Measurements from ENCODE around the gene RFK. TPM values are rescaled to one million over a fixed set of nuclear protein-coding genes. Genes with fewer than 3 reads are reported as not detected.

RFK gene
- total and polyA plus RNA-seq, 7 donors, result 12.9 to 145 (median 23.5) TPM

DNA sequence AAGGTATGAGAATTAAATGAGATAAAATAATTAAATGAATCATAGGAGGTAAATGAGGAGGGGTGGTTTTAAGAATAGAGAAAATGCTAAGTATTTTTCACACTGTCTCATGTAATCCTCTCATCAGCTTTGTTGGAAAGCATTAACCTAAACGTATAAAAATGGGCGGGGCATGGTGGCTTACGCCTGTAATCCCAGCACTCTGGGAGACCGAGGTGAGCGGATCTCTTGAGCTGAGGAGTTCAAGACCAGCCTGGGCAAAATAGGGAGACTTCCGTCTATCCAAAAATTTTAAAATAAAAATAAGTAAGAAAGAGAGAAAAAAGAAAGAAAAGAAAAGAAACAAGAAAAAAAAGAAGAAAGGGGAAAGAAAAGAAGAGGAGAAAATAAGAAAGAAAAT is 1.9 kb upstream of the RFK start:
- Histone ChIP-seq H3K36me3 (peaks cover 0 to 10% (median 0%) of the 10 kb centered on the region in 4 donors), H3K4me1 (peaks cover 0 to 22% (median 10%) of the 10 kb centered on the region in 4 donors), H3K27ac (no peak overlapping the region), H3K4me3 (no peak overlapping the region), H3K27me3 (no peaks in the 10 kb centered on the region), H3K9me3 (no peaks in the 10 kb centered on the region)
- 70 to 90% methylated on average over 6 of the region's 6 CpGs for WGBS, 2 donors
- TF ChIP-seq EP300 (IDR thresholded peaks at IDR 0.05) (no peak), POLR2A (IDR thresholded peaks at IDR 0.05) (no peak), POLR2AphosphoS5 (IDR thresholded peaks at IDR 0.05) (no peak)
- TF ChIP-seq, protein P1, sequence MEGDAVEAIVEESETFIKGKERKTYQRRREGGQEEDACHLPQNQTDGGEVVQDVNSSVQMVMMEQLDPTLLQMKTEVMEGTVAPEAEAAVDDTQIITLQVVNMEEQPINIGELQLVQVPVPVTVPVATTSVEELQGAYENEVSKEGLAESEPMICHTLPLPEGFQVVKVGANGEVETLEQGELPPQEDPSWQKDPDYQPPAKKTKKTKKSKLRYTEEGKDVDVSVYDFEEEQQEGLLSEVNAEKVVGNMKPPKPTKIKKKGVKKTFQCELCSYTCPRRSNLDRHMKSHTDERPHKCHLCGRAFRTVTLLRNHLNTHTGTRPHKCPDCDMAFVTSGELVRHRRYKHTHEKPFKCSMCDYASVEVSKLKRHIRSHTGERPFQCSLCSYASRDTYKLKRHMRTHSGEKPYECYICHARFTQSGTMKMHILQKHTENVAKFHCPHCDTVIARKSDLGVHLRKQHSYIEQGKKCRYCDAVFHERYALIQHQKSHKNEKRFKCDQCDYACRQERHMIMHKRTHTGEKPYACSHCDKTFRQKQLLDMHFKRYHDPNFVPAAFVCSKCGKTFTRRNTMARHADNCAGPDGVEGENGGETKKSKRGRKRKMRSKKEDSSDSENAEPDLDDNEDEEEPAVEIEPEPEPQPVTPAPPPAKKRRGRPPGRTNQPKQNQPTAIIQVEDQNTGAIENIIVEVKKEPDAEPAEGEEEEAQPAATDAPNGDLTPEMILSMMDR (IDR thresholded peaks at IDR 0.05), result no peak
- DNase-seq, result no peak
- intact Hi-C loops (cut with DNase I), result loop anchor here (10.0 kb wide), 2 partner anchors 501 to 1899 kb away; partner anchors contain the start of genes PCSK5 and PSAT1

GRCh38 chr9:76395381-76395780 is 1.2 kb upstream of the RFK start:
- intact Hi-C loops (cut with DNase I), result loop anchor here (10.0 kb wide), 2 partner anchors 501 to 1899 kb away; partner anchors contain the start of genes PCSK5 and PSAT1
- peaks cover 0 to 12% (median 0%) of the 10 kb centered on the region in 4 donors for H3K36me3 ChIP-seq
- no peaks in the 10 kb centered on the region for H3K27me3 ChIP-seq
- peak overlapping the region; percentile 89 to 97 (median 93) for H3K27ac ChIP-seq
- H3K9me3 ChIP-seq, result no peaks in the 10 kb centered on the region
- WGBS, 2 donors, result 40 to 69% methylated on average over 10 of the region's 10 CpGs
- peaks cover 0 to 22% (median 10%) of the 10 kb centered on the region in 4 donors for H3K4me1 ChIP-seq
- H3K4me3 ChIP-seq, result peak overlapping the region in 3 of 4 donors; percentile 84 to 97 (median 90)
- DNase-seq, result no peak
- TF ChIP-seq EP300 (IDR thresholded peaks at IDR 0.05) (no peak), POLR2A (IDR thresholded peaks at IDR 0.05) (no peak), POLR2AphosphoS5 (IDR thresholded peaks at IDR 0.05) (no peak)

- intact Hi-C loops (cut with DNase I), result loop anchor here (10.0 kb wide), 2 partner anchors 500 to 1900 kb away; partner anchors contain the start of genes PCSK5 and PSAT1
- Histone ChIP-seq H3K27ac (peak overlapping the region; percentile 89 to 97 (median 93)), H3K36me3 (peaks cover 0 to 12% (median 0%) of the 10 kb centered on the region in 4 donors), H3K27me3 (no peaks in the 10 kb centered on the region), H3K9me3 (no peaks in the 10 kb centered on the region), H3K4me3 (peak overlapping the region; percentile 84 to 97 (median 88)), H3K4me1 (peaks cover 0 to 22% (median 10%) of the 10 kb centered on the region in 4 donors)
- TF ChIP-seq EP300 (IDR thresholded peaks at IDR 0.05), result no peak
- TF ChIP-seq, protein P1 (IDR thresholded peaks at IDR 0.05), result no peak
- 0% methylated on average over 11 of the region's 11 CpGs for WGBS, 2 donors
- peak; percentile 79 for DNase-seq
These were observed 680 bp upstream of the RFK start for GRCh38 chr9:76394960-76395252.

- intact Hi-C loops (cut with DNase I), result loop anchor here (10.0 kb wide), 2 partner anchors 496 to 1904 kb away; partner anchors contain the start of genes PCSK5 and PSAT1
- no peaks in the 10 kb centered on the region for H3K27me3 ChIP-seq
- TF ChIP-seq EP300 (IDR thresholded peaks at IDR 0.05) (no peak), POLR2AphosphoS5 (IDR thresholded peaks at IDR 0.05) (no peak), POLR2A (IDR thresholded peaks at IDR 0.05) (no peak)
- TF ChIP-seq, protein P1 (IDR thresholded peaks at IDR 0.05), result no peak
- H3K27ac ChIP-seq, result no peak overlapping the region
- peaks cover 0 to 20% (median 9%) of the 10 kb centered on the region in 4 donors for H3K4me1 ChIP-seq
- no peak for DNase-seq
- H3K36me3 ChIP-seq, result peaks cover 0 to 51% (median 7%) of the 10 kb centered on the region in 4 donors
- no peaks in the 10 kb centered on the region for H3K9me3 ChIP-seq
- no peak overlapping the region for H3K4me3 ChIP-seq
- 14 to 60% methylated on average over 1 of the region's 1 CpG for whole genome bisulfite sequencing, 2 donors
These were observed 3.6 kb downstream of the RFK start for GRCh38 chr9:76390656-76391055.

DNA sequence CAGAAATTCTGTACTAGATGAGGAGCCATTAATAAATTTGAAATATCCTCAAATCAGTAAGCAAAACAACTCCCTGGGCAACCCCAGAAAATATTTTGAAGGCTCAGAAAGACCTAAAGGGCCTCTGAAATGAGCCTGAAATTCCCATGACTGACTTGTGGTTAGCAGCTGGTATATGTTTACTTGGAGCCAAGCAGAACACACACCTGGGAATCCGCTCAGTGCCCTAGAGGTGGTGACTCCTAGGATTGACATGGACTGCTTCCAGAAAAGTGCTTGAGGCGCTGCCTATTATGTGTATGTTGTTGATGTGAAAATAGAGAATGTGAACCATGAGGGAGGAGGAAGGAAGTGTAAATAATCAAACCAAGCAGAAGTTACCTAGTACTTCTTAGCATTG is 14.7 kb downstream of the RFK start:
- WGBS, 2 donors, result 26 to 72% methylated on average over 2 of the region's 2 CpGs
- Histone ChIP-seq H3K4me1 (peaks cover 0 to 14% (median 10%) of the 10 kb centered on the region in 4 donors), H3K27ac (no peak overlapping the region), H3K36me3 (peaks cover 0 to under 1% (median 0%) of the 10 kb centered on the region in 4 donors), H3K9me3 (no peaks in the 10 kb centered on the region), H3K4me3 (no peak overlapping the region), H3K27me3 (no peaks in the 10 kb centered on the region)
- no peak for DNase-seq
- intact Hi-C loops (cut with DNase I), result no loop called here
- TF ChIP-seq POLR2AphosphoS5 (IDR thresholded peaks at IDR 0.05) (no peak), EP300 (IDR thresholded peaks at IDR 0.05) (no peak), POLR2A (IDR thresholded peaks at IDR 0.05) (no peak)
- TF ChIP-seq, protein P1 (IDR thresholded peaks at IDR 0.05), result no peak

All from sigmoid colon (tissue), 7 donors.